CD4-positive, alpha-beta T cell treated with Interleukin-1 beta for 1 hour (primary cell): Measurements from ENCODE around the gene BRME1.
A peak's percentile ranks its signal among the peaks of the same experiment; 100 is the strongest.
"Not testable (repeated sequence)": the region's sequence is repeated elsewhere in the genome, so short reads cannot be mapped to it uniquely, and the experiment has no call there.

Experiments used
- DNase-seq, 2 donors: peaks; one replicate each; pipeline ENCODE4 v3.0.0-alpha.2; 2020 to 2022

BRME1 gene

DNA sequence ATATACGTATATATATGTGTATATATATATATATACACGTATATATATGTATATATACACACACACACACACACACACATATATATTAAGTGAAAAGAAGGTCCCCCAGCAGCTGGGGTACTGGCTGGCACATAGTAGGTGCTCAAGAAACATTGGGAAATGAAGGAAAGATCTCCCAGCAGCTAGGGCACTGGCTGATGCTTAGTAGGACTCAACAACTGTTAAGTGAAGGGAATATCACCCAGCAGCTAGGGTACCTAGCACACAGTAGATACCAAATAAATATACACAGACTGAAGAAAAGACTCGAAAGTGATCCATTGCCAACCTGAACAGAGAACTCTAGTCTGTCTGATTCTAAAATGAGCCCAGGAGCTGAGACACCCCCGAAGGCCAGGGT is 20.1 kb upstream of the BRME1 start:
- DNase-seq = no peak

DNA sequence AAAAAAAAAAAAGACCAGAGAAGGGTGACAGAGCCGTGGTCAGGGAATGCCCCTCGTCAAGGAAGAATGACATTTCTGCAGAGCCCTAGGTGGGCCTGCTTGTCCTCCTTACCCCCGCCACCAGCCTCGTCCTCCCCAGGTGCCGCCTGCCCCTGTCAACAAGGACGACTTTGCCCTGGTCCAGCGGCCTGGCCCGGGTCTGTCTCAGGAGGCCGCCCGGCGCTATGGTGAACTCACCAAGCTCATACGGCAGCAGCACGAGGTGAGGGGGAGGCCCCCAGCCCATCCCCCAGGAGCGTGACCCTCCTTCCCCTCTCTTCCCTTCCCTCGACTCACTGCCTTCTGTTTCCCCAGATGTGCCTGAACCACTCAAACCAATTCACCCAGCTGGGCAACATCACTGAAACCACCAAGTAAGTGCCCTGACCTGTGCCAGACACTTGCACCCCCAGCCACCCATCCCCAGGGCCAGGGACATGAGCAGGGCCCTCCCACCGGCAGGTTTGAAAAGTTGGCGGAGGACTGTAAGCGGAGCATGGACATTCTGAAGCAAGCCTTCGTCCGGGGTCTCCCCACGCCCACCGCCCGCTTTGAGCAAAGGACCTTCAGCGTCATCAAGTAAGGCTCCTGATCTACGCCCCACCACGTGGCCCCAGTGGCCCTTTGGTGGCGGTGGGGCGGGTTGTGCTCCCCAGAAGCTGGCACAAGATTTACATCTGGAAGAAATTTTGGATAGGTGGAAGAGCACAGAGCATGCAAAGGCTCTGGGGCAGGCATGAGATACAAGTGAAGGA is 17.5 kb upstream of the BRME1 start:
- no peak for DNase-seq

- DNase-seq = not testable (repeated sequence)
Observed at GRCh38 chr19:13922118-13922517, 16.2 kb upstream of the BRME1 start.

GRCh38 chr19:13920940-13921747 is 15.2 kb upstream of the BRME1 start:
- DNase-seq = peak; percentile 32 to 40

DNA sequence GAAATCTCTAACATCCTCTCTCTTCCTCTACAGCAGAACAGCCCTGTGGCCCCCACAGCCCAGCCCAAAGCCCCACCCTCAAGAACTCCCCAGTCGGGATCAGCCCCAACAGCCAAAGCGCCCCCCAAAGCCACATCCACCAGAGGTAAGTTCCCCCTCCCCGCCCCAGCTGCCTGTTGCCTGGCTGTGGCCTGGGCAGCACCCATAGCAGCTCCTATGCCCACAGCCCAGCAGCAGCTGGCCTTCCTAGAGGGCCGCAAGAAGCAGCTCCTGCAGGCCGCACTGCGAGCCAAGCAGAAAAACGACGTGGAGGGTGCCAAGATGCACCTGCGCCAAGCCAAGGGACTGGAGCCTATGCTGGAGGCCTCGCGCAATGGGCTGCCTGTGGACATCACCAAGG is 14.6 kb upstream of the BRME1 start:
- DNase-seq = no peak

GRCh38 chr19:13918726-13919411 is 13.0 kb upstream of the BRME1 start:
- DNase-seq = no peak

GRCh38 chr19:13917888-13918406 is 12.0 kb upstream of the BRME1 start:
- no peak for DNase-seq

DNA sequence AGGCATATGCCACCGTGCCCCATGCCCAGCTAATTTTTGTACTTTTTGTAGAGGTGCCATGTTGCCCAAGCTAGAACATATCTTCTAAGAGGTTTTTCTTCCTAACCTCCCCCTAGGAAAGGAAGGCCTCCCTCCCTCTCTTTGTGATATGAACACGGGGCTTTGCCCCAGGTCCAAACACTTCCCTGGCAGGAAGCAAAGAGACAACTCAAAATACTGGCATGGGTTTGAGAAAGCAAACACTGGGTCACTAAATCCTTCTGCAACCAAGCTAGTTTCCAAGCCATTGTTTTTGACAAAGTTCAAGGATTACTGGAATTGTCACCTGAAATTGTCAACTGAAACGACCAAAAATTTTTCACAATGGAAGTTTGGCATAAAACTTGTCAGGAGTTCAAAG is 8.9 kb upstream of the BRME1 start:
- no peak for DNase-seq

GRCh38 chr19:13913352-13913751 is 7.4 kb upstream of the BRME1 start:
- no peak for DNase-seq

DNA sequence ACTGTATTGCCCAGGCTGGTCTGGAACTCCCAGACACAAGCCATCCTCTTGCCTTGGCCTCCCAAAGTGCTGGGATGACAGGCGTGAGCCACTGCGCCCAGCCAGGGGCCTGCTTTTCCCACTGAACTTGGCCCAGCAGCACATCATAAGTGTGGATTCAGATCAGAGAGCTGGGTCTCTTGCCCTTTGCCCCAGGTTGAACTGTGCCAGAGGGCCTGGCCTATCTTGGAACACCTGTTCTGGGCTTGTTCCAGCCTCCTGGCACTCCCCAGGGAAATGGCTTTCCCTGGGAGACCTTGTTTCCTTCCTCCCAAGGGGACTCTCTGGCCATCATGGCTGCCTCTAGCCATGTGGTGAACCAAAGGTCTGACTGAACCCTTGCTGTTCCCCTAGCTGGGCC is 3.5 kb upstream of the BRME1 start:
- no peak for DNase-seq

DNA sequence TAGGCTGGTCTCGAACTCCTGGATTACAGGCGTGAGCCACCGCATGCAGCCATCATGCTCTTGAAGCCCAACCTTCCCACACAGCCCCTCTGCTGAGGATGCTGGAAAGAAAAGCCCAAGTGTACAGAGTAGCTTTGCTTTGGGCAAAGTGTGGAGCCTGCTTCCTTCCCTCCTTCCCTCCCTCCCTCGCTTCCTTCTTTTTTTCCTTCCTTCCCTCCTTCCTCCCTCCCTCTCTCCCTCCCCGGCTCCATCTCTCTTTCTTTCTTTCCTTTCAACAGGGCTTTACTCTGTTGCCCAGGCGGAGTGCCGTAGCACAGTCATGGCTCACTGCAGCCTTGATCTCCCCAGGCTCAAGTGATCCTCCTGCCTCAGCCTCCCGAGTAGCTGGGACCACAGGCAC is 2.8 kb upstream of the BRME1 start:
- DNase-seq = no peak

DNA sequence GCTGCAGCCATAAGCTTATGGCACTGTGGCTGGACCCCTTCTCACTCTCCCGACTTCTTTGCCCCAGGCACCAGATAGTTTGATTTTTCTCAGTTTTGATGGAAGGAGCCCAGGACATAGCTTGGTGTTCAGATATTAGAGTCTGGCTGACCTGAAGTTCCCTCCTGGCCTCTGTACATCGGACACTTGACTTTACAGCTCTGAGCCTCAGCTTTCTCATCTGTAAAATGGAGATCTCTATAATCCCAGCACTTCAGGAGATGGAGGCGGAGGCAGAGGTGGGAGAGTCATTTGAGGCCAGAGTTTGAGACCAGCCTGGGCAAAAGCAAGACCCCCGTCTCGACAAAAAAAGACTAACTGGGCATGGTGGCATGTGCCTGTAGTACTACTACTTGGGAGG is 993 bp upstream of the BRME1 start:
- DNase-seq = no peak

DNA sequence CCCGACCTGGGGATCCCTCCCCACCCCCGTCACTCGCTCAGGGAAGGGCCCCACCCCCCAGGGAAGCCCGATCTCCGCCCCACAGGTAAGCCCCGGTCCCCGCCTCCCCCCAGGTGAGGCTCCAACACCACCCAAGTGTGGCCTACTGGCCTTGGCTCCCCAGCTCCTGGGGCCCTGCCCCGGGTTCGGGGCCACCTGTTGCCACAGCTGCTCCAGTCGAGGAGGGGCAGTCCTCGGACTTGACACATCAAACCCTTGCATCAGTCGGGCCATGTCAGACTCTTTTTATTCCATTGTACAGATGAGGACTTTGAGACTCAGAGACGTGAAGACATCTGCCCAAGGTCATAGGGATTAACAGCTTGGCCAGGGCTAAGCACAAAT is 596 bp upstream of the BRME1 start:
- DNase-seq = peak; percentile 29 to 43

DNA sequence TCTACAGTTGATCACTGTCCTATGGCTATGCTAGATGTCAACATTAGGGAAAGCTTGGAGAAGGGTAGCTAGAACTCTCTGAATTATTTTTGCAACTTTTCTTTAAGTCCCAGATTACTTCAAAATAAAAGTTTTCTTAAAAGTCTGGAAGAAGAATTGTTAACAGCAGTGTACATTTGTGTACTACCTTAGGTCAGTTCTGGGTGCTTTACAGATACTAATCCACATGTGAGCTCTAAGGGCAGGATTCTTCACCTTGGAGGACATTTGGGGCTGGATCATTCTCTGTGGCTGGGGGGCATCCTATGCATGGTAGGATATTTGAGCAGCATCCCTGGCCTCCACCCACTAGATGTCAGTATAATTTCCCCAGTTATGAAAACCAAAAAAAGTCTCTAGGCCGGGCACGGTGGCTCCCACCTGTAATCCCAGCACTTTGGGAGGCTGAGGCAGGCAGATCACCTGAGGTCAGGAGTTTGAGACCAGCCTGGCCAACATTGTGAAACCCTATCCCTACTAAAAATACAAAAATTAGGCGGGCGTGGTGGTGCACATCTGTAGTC is 2.8 kb downstream of the BRME1 start:
- peak in 1 of 2 donors; percentile 50 for DNase-seq

- no peak for DNase-seq
Observed at GRCh38 chr19:13899912-13900584, 5.9 kb downstream of the BRME1 start.

- no peak for DNase-seq
Observed at GRCh38 chr19:13899393-13899792, 6.5 kb downstream of the BRME1 start.

GRCh38 chr19:13896227-13896626 is 9.7 kb downstream of the BRME1 start:
- no peak for DNase-seq

DNA sequence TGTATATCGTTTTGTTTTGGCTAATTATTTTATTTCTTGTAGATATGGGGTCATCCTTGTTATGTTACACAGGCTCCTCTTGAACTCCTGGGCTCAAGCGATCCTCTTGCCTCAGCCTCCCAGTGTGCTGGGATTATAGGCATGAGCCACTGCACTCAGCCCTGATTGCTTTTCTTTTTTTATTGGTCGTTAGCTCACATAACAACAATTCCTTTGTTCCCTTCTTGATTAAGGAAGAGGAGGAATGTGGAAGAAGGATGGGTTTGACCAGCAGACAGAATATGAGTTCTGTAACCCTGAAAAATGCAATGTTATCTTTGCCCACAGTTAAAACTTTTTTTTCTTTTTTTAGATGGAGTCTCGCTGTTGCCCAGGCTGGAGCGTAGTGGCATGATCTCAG is 11.4 kb downstream of the BRME1 start:
- DNase-seq = no peak

DNA sequence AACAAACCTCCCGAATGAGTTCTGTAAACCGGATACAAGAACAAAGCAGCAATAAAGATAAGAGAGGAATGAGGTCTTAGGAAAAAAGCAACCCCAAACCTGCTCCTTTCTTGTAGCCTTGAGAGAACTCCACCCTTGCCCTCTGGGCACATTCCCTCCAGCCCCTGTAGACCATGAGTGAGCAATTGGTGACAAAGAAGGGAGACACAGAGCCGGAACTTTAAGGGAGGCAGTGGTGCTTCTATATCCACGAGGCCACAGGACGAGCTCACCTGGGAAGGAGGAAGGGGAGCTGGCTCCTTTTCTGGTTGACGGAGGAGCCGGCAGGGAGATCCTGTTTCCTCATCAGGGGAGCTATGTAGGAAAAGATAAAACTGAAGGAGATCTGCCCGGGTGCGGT is 13.0 kb downstream of the BRME1 start:
- DNase-seq = no peak

DNA sequence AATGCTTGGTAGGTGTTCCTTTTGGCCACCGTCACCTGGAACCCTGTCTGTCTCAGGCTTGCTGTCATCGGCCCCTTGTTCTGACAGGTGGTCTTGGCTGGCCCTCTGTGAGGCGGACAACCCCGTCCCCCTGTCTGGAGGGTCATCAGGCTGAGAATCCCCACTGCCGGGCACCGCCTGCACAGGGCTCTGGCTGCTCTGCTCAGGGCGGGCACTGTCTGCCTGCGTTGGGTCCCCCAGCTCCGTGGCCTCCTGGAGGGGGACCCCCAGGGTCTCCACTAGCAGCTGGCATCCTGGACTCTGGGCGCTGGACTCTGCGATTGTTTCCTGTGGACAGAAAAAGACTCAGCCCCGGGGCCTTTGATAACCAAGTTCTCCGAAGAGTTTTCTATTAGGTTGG is 15.8 kb downstream of the BRME1 start:
- no peak for DNase-seq

DNA sequence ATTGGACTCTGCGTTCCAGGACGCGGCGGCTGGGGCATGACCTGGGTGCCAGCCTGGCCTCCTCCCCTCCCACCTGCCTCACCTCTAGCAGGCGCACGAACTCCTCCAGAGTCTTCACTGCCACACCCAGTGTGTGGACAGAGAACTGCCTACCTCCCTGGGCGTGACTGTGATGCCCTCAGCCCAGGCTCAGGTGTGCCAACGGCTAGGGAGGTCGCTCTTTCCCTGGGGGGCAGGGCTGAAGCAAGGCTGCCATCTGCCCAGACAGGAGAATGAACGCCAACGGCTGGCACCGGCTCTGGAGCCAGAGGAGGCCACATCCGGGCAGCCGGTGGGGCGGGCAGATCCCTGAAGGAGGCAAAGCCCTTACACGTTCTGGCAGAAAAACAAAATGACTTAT is 17.6 kb downstream of the BRME1 start:
- DNase-seq = no peak

DNA sequence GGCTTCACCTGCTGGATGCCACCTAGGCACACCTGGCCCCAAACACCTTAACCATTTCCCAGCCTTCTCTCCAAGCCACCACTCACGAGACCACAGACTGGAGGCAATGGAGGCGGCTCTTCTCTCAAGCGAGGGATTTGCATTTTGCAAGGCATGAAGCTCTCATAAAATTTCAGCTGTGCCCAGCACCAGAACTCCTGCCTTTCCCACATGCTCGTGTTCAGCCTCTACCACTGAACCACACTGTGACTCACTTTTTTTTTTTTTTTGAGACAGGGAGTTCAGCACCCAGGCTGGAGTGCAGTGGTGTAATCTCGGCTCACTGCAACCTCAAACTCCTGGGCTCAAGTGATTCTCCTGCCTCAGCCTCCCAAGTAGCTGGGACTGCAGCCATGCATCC is 18.4 kb downstream of the BRME1 start:
- DNase-seq = no peak

DNA sequence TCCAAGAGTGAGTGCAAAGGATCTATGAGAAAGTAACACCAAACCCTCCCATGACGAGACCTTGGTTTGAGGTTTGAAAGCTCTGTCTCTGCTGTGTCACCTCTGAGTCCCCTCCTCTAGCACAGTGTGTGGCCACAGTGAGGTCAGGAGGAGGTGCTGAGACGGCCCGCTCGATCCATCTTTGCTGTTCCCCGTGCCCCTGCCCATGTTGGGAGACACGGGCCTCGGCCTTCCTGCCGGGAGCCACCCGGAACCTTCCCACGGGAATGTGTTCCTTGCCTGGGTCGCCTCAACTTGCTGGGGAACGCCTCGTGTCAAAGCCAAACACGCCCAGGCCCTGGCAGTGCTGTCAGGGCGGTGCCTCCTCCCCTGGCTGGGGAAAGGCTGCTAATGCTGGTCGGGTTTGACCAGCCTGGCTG is 18.9 kb downstream of the BRME1 start:
- DNase-seq = peak; percentile 44 to 59
